ENCODE data around the gene KAT7. TPM values are rescaled to one million over a fixed set of nuclear protein-coding genes. Genes with fewer than 3 reads are reported as not detected.

The KAT7 gene
- total RNA-seq, 4 donors from 2014 or later = 32.6 to 49.8 (median 45.2) TPM

GRCh38 chr17:49748223-49748622 is 40.3 kb upstream of the KAT7 start:
- no peak overlapping the region for H3K27ac ChIP-seq
- intact Hi-C loops (cut with DNase I; ENCODE audit: low total_unique reads) (no loop called here), in situ Hi-C loops (cut with MboI; ENCODE audit: low sequenced_read_pairs in 4 of 4) (no loop called here)
- H3K9me3 ChIP-seq = no peaks in the 10 kb centered on the region
- H3K27me3 ChIP-seq = no peaks in the 10 kb centered on the region
- H3K36me3 ChIP-seq = no peaks in the 10 kb centered on the region
- DNase-seq = no peak
- TF ChIP-seq POLR2A (IDR thresholded peaks at IDR 0.05) (no peak), CTCF (IDR thresholded peaks at IDR 0.05 in 4 of 5, conservative IDR thresholded peaks at IDR 0.05 in 1 of 5) (no peak)
- no peak overlapping the region for H3K4me3 ChIP-seq
- H3K4me1 ChIP-seq = peaks cover 0 to 12% of the 10 kb centered on the region in 2 donors
- no peak for ATAC-seq

- Histone ChIP-seq H3K27me3 (no peaks in the 10 kb centered on the region), H3K27ac (no peak overlapping the region), H3K4me1 (peaks cover 0 to 12% of the 10 kb centered on the region in 2 donors), H3K36me3 (no peaks in the 10 kb centered on the region), H3K4me3 (no peak overlapping the region), H3K9me3 (no peaks in the 10 kb centered on the region)
- DNase-seq (no peak), ATAC-seq (no peak)
- in situ Hi-C loops (cut with MboI; ENCODE audit: low sequenced_read_pairs in 4 of 4) (no loop called here), intact Hi-C loops (cut with DNase I; ENCODE audit: low total_unique reads) (no loop called here)
- no peak for TF ChIP-seq POLR2A (IDR thresholded peaks at IDR 0.05)
- no peak for TF ChIP-seq CTCF (IDR thresholded peaks at IDR 0.05 in 4 of 5, conservative IDR thresholded peaks at IDR 0.05 in 1 of 5)
Observed at GRCh38 chr17:49748791-49749190, 39.7 kb upstream of the KAT7 start.

DNA sequence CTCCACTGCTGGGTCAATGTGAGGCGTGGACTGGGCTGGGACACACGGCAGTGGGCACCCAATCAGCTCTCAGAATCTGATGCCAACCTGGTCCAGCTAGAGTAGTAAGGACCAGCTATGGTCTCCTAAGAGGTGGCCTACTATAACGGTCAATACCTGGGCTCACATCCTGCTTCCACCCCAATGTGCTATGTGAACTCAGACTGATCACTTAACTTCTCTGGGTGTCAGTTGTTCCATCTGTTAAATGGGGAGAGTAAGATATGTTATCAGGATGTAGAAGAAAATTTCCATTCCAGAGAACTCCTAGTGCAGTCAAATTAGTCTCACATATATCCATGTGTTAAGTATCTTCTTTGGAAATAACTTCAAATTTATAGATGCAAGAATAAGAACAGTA is 38.8 kb upstream of the KAT7 start:
- in situ Hi-C loops (cut with MboI; ENCODE audit: low sequenced_read_pairs in 4 of 4) (no loop called here), intact Hi-C loops (cut with DNase I; ENCODE audit: low total_unique reads) (no loop called here)
- H3K4me3 ChIP-seq = no peak overlapping the region
- ATAC-seq (no peak), DNase-seq (no peak)
- TF ChIP-seq CTCF (IDR thresholded peaks at IDR 0.05 in 4 of 5, conservative IDR thresholded peaks at IDR 0.05 in 1 of 5) (no peak), POLR2A (IDR thresholded peaks at IDR 0.05) (no peak)
- H3K36me3 ChIP-seq = no peaks in the 10 kb centered on the region
- H3K27ac ChIP-seq = no peak overlapping the region
- peaks cover 0 to 12% of the 10 kb centered on the region in 2 donors for H3K4me1 ChIP-seq
- H3K9me3 ChIP-seq = no peaks in the 10 kb centered on the region
- H3K27me3 ChIP-seq = no peaks in the 10 kb centered on the region

DNA sequence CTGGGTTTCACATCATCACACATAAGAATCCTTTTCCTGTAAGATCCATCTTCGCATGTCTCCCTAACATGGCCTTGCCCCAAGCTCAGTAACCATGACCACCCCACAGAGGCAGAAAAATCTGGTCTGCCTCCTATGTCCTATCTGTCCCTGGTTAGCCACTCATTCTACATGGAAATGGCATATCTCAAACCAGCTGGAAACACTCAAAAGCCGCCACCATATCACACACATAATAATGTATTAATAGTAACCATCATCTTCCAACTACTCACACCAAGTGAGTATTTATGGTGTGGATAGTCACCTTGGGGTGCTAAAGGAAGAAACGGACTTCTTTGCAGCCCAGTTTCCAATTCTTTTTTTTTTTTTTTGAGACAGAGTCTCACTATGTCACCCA is 36.0 kb upstream of the KAT7 start:
- DNase-seq (no peak), ATAC-seq (no peak)
- Histone ChIP-seq H3K27ac (no peak overlapping the region), H3K27me3 (no peaks in the 10 kb centered on the region), H3K9me3 (no peaks in the 10 kb centered on the region), H3K36me3 (no peaks in the 10 kb centered on the region), H3K4me3 (no peak overlapping the region), H3K4me1 (no peaks in the 10 kb centered on the region)
- in situ Hi-C loops (cut with MboI; ENCODE audit: low sequenced_read_pairs in 4 of 4) (no loop called here), intact Hi-C loops (cut with DNase I; ENCODE audit: low total_unique reads) (no loop called here)
- TF ChIP-seq CTCF (IDR thresholded peaks at IDR 0.05 in 4 of 5, conservative IDR thresholded peaks at IDR 0.05 in 1 of 5) (no peak), POLR2A (IDR thresholded peaks at IDR 0.05) (no peak)

GRCh38 chr17:49753959-49754391 is 34.5 kb upstream of the KAT7 start:
- in situ Hi-C loops (cut with MboI; ENCODE audit: low sequenced_read_pairs in 4 of 4) = no loop called here
- H3K4me3 ChIP-seq = no peak overlapping the region
- TF ChIP-seq POLR2A (IDR thresholded peaks at IDR 0.05) = no peak
- TF ChIP-seq CTCF (IDR thresholded peaks at IDR 0.05 in 4 of 5, conservative IDR thresholded peaks at IDR 0.05 in 1 of 5) = no peak
- intact Hi-C loops (cut with DNase I; ENCODE audit: low total_unique reads) = no loop called here
- H3K4me1 ChIP-seq = no peaks in the 10 kb centered on the region
- H3K27ac ChIP-seq = no peak overlapping the region
- peak in 1 of 2 donors; percentile 28 for DNase-seq
- H3K9me3 ChIP-seq = no peaks in the 10 kb centered on the region
- H3K27me3 ChIP-seq = no peaks in the 10 kb centered on the region
- H3K36me3 ChIP-seq = no peaks in the 10 kb centered on the region
- peak in 1 of 2 donors; percentile 60 for ATAC-seq

Measured in gastrocnemius medialis (tissue), 4 donors.